HG03060 (cell line): ENCODE results near the gene SLC12A9.
"Not testable (repeated sequence)": the region's sequence is repeated elsewhere in the genome, so short reads cannot be mapped to it uniquely, and the experiment has no call there.

ENCODE experiments used
- ATAC-seq: cut with Tn5 transposase; IDR thresholded peaks from one replicate; pipeline ENCODE4 v1.9.1; 2021; ENCODE audit warnings: low read depth, moderate number of reproducible peaks; ENCODE audit not compliant: unreplicated experiment

The SLC12A9 gene

DNA sequence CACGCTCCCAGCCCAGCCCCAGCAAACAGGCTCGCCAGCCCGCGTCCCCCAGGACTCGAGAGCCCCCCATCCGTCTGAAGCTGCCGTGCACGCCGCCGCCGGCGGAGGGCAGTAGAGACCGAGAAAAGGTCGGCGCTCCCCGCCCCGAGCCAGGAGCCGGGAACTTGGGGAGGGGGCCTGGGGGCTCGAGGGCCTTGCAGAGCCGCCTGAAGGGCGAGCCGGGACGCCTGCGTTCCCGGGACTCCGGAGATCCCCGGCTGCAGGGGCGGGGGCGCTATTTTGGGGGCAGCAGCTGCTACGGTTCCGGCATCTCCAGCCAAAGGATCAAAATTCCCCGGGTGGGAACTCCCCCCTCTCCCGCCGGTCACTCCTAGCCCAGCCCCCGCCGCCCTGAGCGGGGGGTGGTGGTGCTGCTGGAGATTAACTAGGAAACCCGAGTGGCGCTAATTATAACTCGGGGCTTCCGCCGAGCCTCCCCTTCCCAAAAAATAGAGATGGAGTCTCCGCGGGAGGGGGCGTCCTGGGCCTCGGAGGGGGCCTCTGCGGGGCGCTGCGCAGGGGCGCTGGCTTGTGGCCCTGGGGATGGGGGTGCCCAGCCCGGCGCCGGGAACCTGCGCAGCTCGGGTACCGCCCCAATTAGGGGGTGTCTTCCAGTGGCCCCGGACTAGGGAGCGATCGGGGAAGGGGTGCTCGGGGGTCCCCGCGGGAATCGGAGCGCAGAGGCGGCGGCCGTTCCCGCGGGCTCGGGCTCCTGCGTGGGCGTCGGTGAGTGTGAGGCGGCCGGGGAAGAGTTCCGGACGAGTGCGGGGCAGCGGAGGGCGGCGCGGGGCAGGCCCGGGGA lies 42.6 kb downstream of the SLC12A9 start:
- no peak for ATAC-seq

DNA sequence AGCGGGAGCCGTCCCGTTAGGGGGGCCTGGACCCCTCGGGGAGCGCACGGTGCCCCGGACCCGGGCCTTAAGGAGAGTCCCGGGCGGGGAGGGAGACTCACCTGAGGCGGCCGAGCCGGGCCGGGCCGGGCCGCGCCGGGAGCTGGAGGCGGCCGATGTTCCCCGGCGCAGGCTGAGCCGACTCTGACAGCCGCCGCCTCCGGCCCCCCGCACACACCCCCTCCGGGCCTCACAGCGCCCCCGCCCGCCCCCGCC lies 43.1 kb downstream of the SLC12A9 start, which contains the start of gene ACHE:
Gene ACHE (minus strand): TSS at position 188 of the 255 bp plus-strand sequence. CDS start 1,656 bp downstream, outside the sequence.
- ATAC-seq = no peak

DNA sequence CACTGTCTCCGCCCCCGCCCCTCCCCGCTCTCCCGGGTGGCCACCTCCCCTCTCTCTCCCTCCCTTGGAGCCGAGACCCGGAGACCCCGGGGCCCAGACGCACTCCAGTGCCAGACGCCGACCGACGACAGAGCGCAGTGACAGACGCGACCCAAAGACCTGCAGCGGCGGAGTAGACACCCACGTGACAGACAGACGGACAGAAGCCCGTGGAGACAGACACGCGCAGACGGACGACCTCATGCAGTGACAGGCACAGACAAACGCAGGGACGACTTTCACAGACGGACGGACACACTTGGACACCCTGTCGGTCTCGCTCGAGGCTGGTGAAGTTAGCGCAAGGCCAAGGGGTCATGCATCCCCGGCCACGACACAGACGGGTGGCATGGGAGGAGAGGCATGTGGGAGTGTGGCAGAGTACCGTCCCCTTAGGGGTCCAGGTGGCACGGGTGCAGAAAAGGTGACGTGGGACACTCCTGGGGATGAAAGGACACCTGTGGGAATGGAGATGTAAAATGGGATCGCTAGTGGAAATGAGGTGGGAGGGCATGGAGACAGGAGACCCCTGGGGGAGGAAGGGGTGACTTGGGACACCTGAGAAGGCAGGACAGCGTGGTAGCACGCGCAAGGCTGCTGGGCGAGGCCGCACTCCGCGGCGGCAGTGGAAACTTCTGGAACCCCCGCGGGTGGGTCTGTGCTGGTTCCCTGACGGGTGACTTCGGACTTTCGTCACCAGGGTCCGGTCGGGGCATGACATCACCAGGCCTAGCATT lies 43.6 kb downstream of the SLC12A9 start:
- ATAC-seq = no peak

DNA sequence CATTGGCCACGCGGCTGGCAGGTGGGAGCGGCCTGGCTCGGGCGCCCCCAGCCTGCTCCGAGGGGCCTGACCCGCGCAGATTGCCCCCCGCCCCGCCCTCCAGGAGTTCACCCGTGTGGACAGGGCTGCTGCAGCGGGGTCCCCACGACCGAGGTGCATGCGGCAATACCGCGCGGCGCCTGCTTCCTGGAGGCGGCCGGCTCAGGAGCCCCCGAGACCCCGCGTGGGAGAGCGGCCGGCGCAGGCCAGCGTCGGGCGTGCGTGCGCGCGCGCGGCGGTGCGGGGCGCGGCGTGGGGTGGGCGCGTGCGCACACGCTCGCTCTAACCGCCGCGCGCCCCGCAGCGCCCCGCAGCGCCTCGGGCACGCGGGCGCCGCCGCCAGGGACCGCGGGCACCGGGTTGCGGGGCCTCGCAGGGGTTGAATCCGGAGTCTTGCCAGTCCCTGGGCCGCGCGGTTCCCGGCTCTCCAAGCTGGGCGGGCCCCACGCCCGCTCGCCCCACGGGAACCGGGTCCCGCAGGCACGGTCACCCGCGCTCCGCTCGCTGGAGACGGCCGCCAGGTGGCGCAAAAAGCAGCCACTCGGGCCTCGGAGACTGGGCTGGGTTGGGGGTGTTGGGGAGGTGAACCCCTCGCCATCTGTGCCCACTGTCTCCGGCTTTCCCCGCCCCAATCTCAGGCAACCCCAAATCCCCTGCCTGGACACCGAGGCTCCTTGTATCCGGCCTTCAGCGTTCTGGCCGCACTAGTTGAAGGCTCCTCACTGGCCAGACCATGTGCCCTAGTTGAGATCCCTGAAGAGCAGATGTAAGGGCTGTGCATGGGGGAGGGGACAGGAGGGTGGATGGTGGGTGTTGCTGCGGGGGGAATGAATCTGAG lies 44.5 kb downstream of the SLC12A9 start:
- ATAC-seq = no peak

DNA sequence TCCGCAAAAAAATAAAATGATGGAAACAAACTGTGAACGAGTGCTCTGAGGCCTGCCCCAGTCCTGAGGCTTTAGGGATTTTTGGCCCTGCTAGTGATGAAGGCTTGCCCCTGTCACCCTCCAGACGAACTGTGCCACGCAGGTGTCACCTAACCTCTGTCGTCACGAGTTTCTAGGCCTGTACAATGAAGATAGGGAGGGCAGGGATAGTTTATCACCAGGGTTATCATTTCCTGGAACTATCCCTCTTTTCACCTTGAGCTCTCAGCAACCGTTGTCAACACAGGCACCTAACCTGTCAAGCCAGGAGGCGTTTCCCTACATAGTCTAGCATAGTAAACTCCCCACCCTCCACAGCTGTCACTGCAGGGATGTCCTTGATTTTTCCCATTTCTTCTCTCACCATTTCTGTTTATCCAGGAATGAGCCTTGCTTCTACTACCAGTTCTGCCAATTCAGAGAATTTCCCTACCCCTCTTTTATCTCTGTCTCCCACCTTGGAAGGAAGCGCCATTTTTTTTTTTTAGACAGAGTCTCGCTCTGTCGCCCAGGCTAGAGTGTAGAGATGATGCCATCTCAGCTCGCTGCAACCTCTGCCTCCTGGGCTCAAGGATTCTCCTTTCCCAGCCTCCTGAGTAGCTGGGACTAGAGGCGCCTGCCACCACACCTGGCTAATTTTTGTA lies 45.4 kb downstream of the SLC12A9 start:
- ATAC-seq = no peak

DNA sequence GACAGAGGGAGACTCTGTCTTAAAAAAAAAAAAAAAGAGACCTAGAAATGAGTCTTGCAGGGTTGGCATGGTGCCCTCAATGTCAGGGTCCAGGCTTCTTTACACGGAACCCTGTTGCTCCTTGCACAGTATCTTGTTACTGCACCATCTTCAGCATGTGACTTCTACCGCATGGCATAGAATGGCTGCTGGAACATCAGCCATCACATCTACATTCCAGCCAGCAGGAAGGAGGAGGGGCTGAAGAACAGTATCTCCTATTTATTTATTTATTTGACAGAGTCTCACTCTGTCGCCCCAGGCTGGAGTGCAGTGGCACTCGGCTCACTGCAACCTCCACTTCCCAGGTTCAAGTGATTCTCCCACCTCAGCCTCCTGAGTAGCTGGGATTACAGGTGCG lies 46.9 kb downstream of the SLC12A9 start:
- no peak for ATAC-seq

DNA sequence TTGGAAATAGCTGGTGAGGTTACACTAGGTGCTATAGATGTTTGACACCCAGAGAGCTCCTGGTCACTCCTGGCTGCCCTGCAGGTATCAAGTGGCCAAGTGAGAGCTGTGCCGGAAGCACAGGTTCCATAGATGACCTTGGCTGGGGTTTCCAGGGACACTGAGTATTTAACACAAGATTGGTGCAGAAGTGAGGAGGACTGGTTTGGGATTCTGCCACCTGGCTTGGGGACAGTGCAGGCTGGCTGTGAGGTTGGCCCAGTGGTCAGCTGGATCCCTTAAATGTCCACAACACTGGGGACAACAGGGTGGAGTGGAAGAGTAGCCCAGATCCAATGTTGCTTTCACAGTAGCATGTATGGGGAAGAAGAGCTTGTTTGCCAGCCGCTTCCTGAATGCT lies 48.5 kb downstream of the SLC12A9 start:
- ATAC-seq = no peak

GRCh38 chr7:100901921-100902332 lies 49.4 kb downstream of the SLC12A9 start:
- no peak for ATAC-seq

DNA sequence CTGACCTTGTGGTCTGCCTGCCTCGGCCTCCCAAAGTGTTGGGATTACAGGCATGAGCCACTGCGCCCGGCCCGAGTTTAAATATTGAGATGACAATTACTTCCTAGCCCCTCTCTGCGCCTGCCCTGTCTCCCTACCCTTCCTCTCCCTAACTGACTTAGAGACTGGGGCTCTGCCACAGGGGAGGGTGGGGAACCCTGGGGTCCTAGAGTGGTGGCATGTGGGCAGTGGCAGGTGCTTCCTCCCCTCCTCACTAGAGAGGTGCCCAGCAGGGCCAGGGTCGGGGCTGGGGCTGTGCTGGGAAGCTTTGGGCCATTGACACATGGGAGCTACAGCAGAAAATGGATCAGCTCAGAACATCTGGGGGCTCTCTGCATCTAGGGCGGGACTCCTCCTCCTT lies 50.1 kb downstream of the SLC12A9 start:
- ATAC-seq = no peak

DNA sequence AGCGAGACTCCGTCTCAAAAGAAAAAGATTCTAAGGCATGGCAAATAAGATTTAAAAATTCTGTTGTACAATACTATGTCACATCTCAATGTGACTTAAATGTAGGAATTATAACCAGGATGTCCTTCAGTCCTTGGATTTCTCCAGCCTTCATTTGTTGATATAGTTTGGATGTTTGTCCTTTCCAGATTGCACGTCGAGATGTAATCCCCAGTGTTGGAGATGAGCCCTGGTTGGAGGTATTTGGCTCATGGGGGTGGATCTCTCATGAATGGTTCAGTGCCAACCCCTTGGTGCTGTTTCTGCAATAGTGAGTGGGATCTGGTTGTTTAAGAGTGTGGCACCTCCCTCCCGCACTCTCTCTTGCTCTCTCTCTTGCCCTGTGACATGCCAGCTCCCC lies 56.0 kb downstream of the SLC12A9 start:
- no peak for ATAC-seq

- not testable (repeated sequence) for ATAC-seq
Measured at GRCh38 chr7:100910443-100910842, 57.9 kb downstream of the SLC12A9 start.

GRCh38 chr7:100911484-100911883 lies 59.0 kb downstream of the SLC12A9 start:
- no peak for ATAC-seq

- ATAC-seq = no peak
Measured at GRCh38 chr7:100914208-100914878, 61.8 kb downstream of the SLC12A9 start.

- no peak for ATAC-seq
Measured at GRCh38 chr7:100914879-100915447, 62.5 kb downstream of the SLC12A9 start.
